GM21723 (cell line): Measurements from ENCODE around the gene PROP1.
"Not testable (repeated sequence)": the region's sequence is repeated elsewhere in the genome, so short reads cannot be mapped to it uniquely, and the experiment has no call there.

ENCODE experiments used
- ATAC-seq: cut with Tn5 transposase; IDR thresholded peaks from one replicate; pipeline ENCODE4 v1.9.1; 2021; ENCODE audit warnings: mild to moderate bottlenecking, moderate library complexity; ENCODE audit not compliant: unreplicated experiment

Gene PROP1

DNA sequence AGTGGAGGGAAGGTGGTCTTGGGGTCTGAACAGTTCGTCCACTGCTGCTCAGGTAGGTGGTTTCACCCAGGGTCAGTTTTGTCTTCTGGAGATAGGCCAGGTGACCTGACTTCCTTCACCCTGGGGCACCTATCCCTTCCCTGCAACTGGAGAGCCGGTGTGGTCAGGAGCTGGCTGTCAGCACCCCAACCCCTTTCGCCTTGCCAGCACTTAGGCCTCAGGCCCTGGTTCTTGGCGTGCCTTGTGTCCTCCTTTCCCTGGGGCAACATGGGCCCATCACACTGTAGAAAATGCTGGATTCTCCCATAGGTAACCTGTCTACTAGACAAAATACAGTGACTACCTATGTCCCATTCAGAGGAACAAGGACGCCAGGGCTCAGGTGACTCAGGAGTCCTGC is 13.1 kb downstream of the PROP1 start:
- ATAC-seq = no peak

DNA sequence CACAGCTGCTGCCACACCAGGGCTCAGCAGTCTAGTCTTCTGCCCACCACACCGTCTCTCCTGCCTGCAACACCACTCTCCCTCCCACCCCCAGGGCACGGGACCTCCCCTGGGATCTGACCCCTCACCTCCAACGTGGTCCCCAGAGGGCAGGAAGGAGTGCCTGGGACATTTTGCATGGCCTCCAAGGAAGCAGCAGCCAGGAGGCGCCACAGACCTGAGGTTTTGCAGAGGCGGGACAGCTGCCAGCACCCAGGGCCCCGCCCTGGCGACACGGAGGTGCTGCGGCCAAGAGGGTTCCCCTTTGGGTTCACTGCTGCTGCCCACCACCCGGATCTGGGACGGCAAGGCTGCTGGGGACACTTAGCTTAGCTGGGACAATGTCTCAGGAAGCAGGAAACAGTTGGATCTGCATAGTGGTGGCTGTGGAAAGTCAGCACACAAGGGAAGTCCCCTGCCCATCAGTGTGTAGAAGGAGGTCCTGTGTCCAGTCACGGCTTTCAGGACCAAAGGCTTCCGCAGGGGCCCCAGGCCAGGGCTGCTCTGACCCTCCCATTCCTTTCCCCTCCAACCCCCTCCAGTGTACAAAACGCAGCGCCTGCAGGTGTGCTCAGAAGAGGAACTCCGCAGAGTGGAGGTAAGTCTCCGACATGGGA is 13.8 kb downstream of the PROP1 start:
- ATAC-seq = no peak

DNA sequence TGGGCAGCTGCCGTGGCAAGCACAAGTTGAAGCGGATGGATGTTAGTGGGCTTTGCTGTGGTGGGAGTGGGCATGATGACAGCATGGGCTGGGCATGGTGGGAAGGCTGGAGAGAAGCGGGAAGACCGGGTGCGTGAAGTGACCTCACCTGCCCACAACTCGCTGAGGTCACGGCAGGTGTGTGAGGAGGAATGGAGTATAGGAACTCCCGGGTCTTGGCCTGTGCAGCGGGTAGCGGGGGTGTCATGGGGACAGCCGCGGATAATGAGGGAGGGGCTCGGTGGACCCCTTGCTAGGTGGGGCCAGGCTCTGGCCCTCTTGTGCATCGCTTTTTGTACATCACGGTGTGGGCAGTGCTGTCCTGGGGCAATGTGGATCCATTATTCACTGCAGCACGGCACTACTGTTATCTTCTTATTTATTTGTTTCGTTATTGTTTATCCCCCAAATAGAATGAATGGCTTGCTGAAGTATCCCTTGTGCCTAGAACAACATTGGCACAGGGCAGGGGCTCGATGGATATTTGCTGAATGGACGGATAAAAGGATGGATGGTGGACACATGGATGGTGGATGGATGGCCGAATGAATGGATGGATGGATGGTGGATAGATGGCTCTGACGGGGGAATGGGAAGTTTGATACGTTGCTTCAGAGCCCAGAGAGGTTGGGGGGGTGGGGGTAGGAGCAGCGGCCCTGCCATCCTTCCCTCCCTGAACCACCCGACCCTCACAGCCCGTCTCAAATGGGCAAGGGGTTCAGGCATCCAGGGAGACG is 14.6 kb downstream of the PROP1 start:
- no peak for ATAC-seq

DNA sequence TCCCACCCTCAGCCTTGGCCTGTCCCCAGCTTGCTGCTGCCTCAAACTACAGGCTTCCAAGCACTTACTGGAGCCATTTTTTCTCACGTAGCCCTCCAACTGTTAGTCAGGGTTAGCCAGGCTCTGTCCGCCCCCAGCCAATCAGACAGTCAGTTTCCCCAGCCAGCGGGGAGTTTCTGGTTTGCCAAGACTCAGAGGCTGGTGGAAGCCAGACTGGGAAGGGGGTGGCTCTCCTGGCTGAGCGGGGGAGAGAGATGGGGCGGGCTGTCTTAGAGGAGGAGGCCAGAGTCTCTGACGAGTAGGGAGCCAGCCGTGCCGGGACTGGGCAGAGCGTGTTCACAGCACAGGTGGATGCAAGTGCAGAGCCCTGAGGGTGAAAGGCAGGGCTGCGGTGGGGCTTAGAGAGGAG is 15.3 kb downstream of the PROP1 start:
- no peak for ATAC-seq

DNA sequence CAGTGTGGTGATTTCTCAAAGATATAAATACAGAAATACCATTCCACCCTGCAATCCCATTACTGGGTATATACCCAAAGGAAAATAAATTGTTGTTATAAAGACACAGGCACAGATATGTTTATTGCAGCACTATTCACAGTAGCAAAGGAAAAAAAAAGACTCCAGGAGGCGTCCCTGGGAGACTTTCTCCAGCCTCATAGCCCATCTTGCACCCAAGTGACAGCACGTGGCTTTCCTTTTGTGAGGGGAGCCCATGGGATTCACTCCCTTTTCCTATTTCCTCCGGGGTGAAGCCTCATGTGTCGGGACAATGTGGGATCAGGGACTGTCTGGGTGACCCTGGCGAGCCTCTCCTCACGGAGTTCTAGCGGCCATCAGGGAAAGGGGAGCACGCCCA is 18.4 kb downstream of the PROP1 start:
- not testable (repeated sequence) for ATAC-seq

DNA sequence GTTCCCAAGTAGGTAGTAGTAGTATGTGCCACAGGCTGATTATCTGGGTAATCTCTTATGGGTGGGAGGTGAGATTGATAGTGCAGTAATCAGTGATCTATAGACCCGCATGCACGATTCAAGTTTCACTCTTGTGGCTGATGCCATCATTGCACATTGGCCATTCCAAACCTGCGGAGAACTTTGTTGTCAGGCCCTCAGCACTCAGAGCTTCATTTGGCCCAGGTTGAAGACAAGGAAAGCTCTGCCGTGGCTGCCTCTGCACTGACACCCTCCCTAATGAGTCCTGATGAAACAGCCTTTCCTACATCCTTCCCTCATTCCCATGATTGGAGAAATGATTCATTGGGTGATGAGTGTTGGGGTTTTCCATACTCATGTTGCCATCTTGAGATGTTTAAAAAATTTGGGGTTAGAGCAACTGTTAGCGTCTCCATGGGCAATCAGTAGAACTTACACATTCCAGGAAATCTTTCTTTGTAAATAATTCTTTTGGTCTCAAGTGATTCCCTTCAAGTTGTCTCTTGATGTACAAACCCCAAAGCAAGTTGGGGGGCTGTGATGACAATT is 22.9 kb downstream of the PROP1 start:
- no peak for ATAC-seq

- no peak for ATAC-seq
Measured at GRCh38 chr5:177972613-177973012, 23.4 kb downstream of the PROP1 start.

DNA sequence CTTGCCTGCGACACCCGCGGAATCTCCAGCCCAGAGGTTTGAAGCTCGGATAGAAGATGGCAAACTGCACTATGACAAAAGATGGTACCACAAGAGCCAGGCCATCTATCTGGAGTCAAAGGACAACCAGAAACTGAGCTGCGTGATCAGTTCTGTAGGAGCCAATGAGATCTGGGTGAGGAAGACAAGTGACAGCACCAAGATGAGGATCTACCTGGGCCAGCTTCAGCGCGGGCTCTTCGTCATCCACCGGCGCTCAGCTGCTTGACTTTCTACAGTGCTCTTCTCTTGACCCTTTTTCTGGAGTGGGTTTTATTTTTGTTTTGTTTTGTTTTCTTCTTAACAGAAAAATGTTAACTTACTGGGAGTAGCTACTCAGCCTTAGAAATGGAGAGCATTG is 24.0 kb downstream of the PROP1 start:
- ATAC-seq = not testable (repeated sequence)

- no peak for ATAC-seq
Measured at GRCh38 chr5:177968661-177969211, 27.3 kb downstream of the PROP1 start.

DNA sequence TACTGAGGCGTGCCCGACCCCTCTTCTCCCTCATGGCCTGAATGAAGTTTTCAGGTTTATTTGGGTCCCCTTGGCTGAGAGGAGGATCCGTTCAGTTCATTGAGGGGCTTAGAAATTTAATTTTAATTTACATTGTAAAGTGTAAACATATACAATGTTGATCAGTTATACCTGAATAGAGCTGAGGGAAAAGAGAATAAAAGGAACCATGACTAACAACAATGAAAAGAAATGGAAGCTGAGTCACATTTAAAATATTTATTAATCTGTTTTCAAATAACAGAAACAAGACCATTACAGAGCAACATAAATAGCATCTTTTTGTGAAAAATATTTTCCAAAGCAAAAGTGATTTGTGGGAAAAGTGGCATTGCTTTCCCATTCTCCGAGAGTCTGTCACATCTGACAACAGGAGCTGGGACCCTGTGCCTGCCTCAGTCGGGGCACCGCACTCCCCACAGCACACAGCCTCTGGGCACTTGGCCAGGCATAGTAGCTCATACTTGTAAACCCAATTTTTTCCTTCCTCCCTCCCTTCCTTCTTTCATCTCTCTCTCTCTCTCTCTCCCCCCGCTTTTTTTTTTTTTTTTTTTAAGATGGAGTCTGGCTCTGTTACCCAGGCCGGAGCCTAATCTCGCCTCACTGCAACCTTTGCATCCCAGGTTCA is 28.7 kb downstream of the PROP1 start:
- no peak for ATAC-seq

GRCh38 chr5:177966839-177967166 is 29.2 kb downstream of the PROP1 start:
- no peak for ATAC-seq

- ATAC-seq = no peak
Measured at GRCh38 chr5:177966009-177966838, 29.8 kb downstream of the PROP1 start.

GRCh38 chr5:177964471-177964870 is 31.6 kb downstream of the PROP1 start:
- ATAC-seq = no peak

- ATAC-seq = no peak
Measured at GRCh38 chr5:177963966-177964365, 32.1 kb downstream of the PROP1 start.

- ATAC-seq = no peak
Measured at GRCh38 chr5:177959315-177959714, 36.7 kb downstream of the PROP1 start.

DNA sequence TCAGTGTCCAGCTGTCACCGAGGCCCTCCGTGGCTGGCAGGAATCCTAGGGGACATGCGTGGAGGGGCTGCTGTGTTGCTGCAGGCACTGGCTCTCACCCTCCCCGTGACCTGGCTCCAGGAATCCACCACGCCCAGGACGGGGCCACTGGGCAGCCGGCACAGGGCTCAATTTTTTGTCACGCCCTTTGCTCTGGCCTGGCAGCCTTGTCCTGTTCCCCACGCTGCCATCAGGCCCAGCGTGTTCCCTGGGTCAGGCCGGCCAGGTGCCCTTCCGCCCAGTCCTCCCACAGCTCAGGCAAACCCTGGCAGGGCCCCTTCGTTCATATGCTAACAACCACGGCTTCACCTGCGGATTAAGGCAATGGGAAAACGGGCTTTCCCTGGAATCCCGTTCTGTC is 37.3 kb downstream of the PROP1 start:
- ATAC-seq = no peak

DNA sequence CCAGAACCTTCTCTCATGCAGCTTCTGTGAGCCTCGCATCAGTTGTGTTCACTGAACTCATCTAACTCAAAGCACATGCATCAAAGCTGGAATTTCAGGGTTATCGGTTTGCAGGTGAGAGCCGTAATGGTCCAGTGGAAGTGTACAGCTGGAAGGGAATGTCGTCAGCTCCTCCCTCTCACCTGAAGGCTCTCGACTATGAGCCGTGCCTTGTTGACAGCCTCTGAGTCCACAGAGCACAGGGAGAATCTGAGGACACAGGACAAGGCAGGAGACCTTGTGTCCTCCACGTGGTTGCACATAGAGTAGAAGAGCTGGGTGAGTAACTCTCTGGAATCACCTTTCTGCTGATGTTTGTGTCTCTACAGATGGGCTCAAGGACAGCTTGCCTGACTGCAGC is 38.8 kb downstream of the PROP1 start:
- no peak for ATAC-seq

GRCh38 chr5:177953101-177953500 is 42.9 kb downstream of the PROP1 start:
- not testable (repeated sequence) for ATAC-seq

GRCh38 chr5:177949656-177950055 is 46.4 kb downstream of the PROP1 start:
- ATAC-seq = not testable (repeated sequence)

DNA sequence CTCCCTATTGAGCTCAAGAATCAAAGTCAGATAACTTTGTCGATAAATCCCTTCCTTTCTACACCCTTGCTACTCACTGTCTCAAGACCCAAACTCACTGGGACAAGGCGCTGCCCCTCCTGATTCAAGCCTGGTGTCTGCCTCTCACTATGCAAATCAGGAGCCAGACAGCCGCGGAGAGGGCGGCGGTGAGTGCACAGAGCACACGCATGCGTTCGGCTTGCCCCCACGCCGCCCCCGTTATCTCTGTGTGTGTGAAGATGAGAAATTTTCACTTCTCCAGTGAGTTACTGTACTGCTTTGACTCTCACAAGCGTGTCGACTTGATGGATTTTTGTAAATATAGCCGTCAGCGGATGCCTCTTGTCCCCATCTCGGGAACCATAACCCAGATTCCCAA is 47.0 kb downstream of the PROP1 start:
- ATAC-seq = peak; percentile 54

GRCh38 chr5:177947912-177948311 is 48.1 kb downstream of the PROP1 start:
- ATAC-seq = not testable (repeated sequence)
